Choroid plexus epithelial cell (primary cell): Measurements from ENCODE around the gene C16orf96.

Experiments
- DNase-seq: peaks from one replicate; pipeline ENCODE4 v3.0.0-alpha.2; 2010; ENCODE audit warnings: low read depth
- H3K4me3 ChIP-seq: 2 replicates; pipeline ENCODE4 v1.5.1; 2011; ENCODE audit warnings: low read depth, mild to moderate bottlenecking, control low read depth, low read length, moderate library complexity
- CTCF ChIP-seq: conservative IDR thresholded peaks from 2 replicates; pipeline ENCODE4 v1.5.1; 2011; ENCODE audit warnings: low read depth, mild to moderate bottlenecking, control low read depth, inconsistent platforms, low read length, moderate library complexity

C16orf96 gene

DNA sequence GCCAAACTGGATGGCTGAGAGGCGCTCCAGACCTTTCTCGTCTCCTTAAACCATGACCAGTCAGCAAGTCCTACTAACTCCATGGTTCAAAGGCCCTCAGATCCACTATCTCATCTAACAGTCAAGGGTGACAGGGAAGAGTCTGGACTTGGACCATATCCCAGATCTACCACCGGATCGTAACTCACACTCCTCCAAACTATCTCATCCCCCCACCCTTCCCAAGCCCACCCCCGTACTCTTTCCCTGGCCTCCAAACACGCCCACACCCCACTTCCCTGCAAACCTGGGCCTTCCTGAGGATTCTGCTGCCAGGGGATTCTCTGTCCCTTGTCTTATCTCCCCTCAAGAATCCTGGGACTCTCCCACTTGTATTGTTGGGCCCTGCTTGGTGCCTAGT lies 22.6 kb upstream of the C16orf96 start:
- TF ChIP-seq CTCF, result no peak
- no peak for DNase-seq
- no peak overlapping the region for H3K4me3 ChIP-seq

DNA sequence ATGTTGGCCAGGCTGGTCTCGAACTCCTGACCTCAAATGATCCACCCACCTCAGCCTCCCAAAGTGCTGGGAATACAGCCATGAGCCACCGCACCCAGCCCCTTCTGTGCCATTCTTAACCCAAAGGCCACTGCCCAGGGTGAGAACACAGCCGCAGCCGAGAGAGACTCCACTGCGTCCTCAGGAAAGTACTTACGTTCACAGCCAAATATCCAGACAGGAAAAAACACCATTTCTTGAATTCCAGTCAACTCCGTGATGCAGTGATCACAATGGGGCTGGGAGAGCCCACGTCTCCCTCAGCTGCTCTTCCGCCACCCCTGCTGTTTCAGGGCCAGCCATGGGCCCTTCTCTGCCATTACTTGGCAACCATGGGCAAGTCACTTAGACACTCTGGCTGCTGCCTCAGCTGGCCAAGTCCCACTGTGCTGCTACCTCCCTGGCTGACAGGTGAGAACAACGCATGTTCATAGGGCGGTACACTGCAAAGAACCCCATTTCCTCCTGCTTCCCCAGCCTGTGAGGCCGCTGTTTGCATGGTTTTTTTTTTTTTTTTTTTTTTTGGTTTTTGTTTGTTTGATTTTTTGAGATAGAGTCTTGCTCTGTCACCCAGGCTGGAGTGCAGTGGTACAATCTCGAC lies 21.9 kb upstream of the C16orf96 start:
- no peak overlapping the region for H3K4me3 ChIP-seq
- DNase-seq, result no peak
- no peak for TF ChIP-seq CTCF

- H3K4me3 ChIP-seq, result no peak overlapping the region
- no peak for TF ChIP-seq CTCF
- DNase-seq, result no peak
These were observed 20.5 kb upstream of the C16orf96 start for GRCh38 chr16:4535627-4536108.

- TF ChIP-seq CTCF, result no peak
- no peak for DNase-seq
- no peak overlapping the region for H3K4me3 ChIP-seq
These were observed 19.6 kb upstream of the C16orf96 start for GRCh38 chr16:4536391-4537106.

DNA sequence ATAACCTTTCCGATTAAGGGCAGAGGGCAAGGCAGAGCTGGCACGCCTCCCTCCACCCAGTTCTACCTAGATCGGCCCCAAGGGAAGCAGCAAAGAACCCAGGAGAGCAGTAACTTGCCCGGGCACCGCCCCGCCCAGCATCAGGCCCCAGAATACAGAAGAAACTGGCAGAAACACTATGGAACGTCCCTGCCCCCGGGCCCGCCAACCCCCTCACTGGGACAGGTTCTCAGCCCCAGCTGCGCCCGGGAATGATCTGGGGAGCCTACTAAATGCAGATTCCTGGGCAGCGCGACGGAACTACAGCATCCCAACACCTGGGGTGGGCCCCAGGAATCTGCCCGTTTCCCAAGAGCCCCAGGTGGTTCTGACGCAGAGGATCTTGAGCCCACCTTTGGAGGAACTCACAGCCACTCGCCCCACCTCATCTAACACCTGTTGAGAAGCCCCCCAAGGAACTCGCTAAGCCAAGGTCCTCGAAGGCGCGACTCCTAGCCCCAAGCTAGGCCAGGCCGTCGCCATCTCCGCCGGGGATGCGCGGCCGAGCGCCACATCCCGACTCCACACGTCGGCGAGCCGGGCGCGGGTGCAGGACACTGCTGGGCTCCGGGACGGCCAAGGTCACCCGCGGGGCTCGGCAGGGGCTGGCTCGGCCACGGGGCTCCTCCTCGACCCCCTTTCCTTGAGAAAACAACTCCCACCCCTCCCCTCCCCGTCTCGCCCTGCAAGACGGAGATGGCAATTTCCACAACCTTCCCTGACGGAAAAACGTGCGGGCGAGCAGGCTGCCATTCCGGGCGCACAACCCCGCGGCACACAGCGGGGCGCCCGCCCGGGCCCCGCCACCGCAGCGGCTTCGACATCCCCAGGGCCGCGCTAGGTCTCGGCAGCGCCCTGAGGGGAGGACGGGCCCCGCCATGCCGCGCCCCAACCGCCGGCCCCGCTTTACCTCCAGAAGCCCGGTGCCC lies 18.5 kb upstream of the C16orf96 start:
- peak overlapping the region; percentile 79 for H3K4me3 ChIP-seq
- DNase-seq, result no peak
- TF ChIP-seq CTCF, result no peak

- peak within 1 kb of the TSS; percentile 79 for H3K4me3 ChIP-seq
- peak; percentile 95 for DNase-seq
- TF ChIP-seq CTCF, result no peak
These were observed 17.5 kb upstream of the C16orf96 start, which contains the start of gene CDIP1 for GRCh38 chr16:4538350-4539235. Gene CDIP1 (minus strand): TSS chr16:4538773. CDS start chr16:4514130, 24,643 bp downstream.
